GM10847 (cell line): ENCODE measurements around the gene RNF181.

ENCODE experiments used
- POLR2A ChIP-seq: IDR thresholded peaks from 2 replicates; pipeline ENCODE4 v1.6.1; 2011; ENCODE audit not compliant: insufficient read length; ENCODE audit errors: extremely low read depth

Gene RNF181

DNA sequence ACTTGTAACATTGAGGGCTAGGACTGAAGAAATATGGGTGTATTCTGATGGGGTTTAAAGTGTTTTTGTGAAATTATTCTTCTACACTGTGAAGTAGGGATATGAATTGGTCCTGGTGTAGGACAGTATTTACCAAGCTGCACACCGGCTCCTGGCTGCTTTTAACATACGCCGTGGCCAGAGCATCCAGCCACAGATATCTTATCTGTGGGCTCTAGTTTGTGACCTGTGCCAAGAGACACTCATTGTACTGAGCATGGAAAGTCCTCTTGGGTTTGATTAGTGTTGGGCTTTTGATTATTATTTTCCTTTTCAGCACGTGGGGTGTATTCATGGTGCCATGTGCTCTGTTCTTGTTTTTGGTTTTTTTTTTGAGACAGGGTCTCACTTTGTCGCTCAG lies 28.4 kb downstream of the RNF181 start:
- TF ChIP-seq POLR2A = no peak

GRCh38 chr2:85628658-85629057 lies 33.1 kb downstream of the RNF181 start:
- no peak for TF ChIP-seq POLR2A

GRCh38 chr2:85631316-85631715 lies 35.8 kb downstream of the RNF181 start:
- TF ChIP-seq POLR2A = no peak

- TF ChIP-seq POLR2A = no peak
Observed at GRCh38 chr2:85635011-85635410, 39.5 kb downstream of the RNF181 start.

GRCh38 chr2:85635636-85636035 lies 40.1 kb downstream of the RNF181 start:
- TF ChIP-seq POLR2A = no peak

- no peak for TF ChIP-seq POLR2A
Observed at GRCh38 chr2:85642725-85643124, 47.2 kb downstream of the RNF181 start.

- no peak for TF ChIP-seq POLR2A
Observed at GRCh38 chr2:85644909-85645308, 49.4 kb downstream of the RNF181 start.

DNA sequence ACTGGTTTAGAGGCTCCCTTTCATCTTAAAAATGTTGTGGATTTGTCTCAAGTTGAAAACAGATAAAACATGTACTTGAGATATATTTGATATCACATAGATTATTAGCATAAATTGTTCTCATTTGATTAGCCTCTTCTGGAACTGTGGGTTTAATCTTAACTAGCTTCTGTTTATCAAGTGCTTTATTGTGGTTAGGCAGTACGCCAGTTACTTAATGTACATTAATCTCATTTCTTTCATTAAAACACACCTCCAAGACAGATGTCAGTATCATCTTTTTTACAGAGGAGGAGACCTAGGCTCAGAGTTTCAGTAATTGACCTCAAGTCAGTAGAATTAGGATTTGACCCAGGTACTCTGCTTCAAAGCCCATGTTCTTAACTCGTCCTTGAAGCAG lies 50.6 kb downstream of the RNF181 start:
- TF ChIP-seq POLR2A = no peak
